ENCODE measurements around the gene HOXB9.

The HOXB9 gene

DNA sequence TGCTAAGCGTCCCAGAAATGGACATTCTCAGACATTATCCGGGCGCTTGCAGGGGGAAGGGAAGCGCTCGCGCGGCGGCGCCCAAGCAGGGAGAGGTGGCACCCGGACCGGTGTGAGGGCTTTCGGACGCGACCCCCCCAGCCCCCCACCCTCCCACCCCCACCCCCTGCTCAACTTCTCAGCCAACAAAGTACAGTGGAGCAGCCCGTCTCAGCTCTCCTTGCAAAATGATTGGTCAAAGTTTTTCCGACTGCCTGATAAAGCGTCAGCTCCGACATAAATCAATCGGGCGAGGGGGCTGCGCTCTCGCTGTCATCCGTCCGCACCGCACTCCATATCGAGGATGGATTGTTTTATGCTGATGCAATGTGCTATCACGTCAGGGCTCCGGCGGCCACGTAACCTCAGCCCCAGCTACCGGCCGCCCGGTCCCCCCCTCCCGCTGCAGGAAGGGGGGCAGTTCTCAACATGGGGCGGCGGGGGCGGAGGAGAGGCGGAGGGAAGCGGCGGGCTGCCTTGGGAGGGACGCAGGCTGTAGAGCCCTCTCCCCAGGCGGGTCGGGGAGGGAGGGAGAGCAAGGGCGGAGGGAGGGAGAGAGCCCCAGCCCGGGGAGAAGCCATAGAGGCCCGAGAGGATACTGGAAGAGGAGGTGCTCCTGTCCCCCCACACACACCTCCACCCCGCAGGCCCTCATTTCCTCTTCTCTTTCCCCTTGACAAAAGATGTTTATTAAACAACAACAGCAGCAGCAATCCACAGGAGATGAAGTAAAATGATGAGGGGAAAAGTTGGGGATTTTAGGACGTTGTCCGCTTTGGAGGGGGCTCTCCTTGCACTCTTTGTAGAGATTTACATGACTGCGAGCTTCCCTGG lies at the start of gene HOXB9:
Gene HOXB9 (minus strand): TSS at position 114 of the 873 bp plus-strand sequence. CDS start 89 bp downstream, at position 25.
- in situ Hi-C loops (cut with MboI; ENCODE audit: low sequenced_read_pairs): no loop called here

GRCh38 chr17:48672340-48672739 lies 46.2 kb upstream of the HOXB9 start:
- in situ Hi-C loops (cut with MboI; ENCODE audit: low sequenced_read_pairs): loop anchor here (10.0 kb wide), 1 partner anchor 202 kb away; no protein-coding TSS in a partner anchor

DNA sequence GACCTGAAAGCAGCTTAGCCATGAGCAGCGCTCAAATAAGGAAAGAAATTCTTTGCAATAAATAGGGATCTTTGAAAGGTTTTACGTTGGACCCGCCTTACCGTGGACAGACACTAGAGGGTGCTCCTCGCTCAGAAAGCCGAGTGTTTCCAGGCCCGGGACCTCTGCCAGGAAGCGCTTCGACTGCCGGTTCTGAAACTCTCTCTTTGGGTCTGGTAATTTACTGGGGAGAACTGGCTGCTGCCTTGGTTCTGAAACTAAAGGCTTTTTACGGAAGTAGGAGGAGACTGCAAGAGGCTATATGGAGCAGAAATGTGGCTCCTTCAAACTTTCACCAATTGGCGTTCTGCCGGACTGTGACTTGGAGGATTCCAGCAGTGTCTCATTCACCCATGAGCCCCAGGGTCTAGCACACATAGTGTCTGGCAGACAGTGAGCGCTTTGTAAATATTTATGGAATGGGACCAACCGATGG lies 45.6 kb upstream of the HOXB9 start:
- in situ Hi-C loops (cut with MboI; ENCODE audit: low sequenced_read_pairs): loop anchor here (10.0 kb wide), 1 partner anchor 203 kb away; no protein-coding TSS in a partner anchor

DNA sequence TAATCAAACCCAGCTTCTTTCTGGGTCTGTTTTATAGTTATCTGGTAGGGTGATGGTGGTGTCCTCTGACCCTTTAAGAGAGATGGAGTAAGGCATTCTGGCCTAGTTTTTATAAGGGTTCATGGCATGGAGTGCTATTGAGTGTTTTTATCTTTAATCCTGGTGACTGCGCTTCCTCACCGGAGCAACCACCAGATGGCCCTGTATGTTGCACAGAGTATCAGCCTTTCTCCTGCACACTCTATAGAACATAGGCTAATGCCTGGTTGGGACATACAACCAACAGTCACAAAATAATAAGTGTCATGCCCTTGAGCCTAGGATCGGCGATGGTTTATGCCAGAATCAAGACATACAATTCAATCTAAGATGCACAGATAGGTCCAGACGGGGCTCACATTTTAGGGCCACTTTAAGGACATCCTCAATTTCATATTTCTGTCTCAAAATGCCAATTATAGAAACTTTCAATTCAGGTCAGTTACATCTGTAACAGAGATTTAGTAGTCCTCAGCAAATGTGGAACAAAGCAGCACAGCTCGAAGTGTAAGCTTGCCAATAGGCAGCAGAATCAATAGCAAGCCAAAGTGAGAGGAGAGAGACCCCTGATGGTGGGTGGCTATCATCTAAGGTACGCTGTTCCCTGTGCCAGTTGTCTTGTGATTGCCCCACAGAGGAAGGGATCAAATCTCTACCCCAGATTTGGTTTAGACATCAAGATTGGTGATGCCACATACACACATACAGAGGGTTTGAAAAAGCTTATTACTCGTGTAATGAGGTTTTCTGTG lies 37.2 kb upstream of the HOXB9 start:
- in situ Hi-C loops (cut with MboI; ENCODE audit: low sequenced_read_pairs): no loop called here

DNA sequence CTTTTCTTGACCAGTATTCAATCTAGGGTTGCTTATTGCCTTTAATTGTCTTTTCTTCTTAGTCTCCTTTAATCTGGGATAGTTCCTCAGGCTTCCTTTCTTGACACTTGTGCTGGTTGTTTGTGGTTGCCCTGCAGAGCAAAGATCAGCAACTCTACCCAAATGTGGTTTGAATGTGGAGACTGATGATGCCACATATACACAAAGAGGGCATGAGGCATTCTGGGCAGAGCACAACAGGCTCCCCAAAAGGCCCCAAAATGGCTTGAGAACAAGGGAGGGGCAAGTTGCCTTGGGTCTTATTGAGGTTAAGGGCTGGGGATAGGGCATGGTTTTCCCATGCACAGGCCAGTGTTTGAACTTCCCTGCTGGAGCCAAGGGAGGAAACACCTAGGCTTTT lies 29.8 kb upstream of the HOXB9 start:
- in situ Hi-C loops (cut with MboI; ENCODE audit: low sequenced_read_pairs): no loop called here

DNA sequence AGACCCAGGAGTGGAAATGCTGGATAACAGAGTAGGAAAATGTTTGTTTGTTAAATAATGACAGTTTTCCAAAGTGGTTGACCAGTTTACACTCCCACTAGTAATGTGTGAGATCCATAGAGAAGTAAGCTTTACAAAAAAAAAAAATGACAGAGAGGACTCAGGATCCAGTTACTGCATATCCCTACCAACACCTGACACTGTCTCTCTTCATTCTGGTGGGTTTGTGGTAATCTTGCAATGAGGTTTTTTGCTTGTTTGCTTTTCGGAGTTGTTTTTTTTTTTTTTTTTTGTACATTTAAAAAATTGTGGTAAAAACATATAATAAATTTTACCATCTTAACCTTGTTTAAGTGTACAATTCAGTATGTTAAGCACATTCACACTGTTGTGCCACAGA lies 23.6 kb upstream of the HOXB9 start:
- in situ Hi-C loops (cut with MboI; ENCODE audit: low sequenced_read_pairs): no loop called here

- in situ Hi-C loops (cut with MboI; ENCODE audit: low sequenced_read_pairs): no loop called here
Observed at GRCh38 chr17:48647963-48648245, 21.7 kb upstream of the HOXB9 start.

DNA sequence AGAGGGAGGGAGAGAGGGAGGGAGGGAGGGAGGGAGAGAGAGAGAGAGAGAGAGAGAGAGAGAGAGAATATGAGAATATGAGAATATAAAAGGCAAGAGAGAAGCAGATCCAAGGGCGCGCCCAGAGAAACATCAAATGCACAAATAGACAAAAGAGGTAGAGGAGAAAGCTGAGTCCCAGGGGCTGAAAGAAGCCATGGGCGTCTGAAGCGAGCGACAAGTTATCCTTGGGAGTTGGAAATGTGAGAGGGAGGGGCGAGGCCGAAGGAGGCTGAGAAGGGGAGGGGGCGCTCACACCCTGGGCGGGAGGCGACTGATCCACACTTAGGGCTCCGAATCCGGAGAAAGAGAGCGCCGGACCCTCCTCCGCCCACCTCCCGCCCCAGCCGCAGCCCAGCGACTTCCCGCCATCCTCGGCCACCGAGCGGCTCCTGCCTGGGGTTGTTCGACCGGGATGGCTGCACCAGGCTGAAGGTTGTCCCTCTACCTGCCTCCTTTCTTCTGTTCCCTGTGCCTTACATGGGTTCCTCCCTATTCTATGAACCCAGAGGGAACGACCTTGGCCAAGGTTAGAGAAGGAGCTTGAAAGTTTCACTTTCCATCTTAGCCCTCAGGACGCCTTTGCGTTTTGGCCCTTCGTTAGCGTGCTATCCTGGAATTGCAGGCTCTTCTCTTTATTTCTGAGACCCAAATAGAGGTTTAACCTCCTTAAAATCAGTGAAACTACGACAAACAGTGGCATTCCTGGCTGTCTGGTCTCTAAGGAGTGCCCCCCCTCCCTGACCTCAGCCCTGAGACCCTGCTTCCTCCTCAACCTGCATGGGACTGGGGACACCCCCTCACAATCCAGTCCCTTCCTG lies 21.2 kb upstream of the HOXB9 start:
- in situ Hi-C loops (cut with MboI; ENCODE audit: low sequenced_read_pairs): no loop called here

GRCh38 chr17:48646183-48647102 lies 20.3 kb upstream of the HOXB9 start:
- in situ Hi-C loops (cut with MboI; ENCODE audit: low sequenced_read_pairs): no loop called here

GRCh38 chr17:48645639-48646182 lies 19.6 kb upstream of the HOXB9 start:
- in situ Hi-C loops (cut with MboI; ENCODE audit: low sequenced_read_pairs): no loop called here

DNA sequence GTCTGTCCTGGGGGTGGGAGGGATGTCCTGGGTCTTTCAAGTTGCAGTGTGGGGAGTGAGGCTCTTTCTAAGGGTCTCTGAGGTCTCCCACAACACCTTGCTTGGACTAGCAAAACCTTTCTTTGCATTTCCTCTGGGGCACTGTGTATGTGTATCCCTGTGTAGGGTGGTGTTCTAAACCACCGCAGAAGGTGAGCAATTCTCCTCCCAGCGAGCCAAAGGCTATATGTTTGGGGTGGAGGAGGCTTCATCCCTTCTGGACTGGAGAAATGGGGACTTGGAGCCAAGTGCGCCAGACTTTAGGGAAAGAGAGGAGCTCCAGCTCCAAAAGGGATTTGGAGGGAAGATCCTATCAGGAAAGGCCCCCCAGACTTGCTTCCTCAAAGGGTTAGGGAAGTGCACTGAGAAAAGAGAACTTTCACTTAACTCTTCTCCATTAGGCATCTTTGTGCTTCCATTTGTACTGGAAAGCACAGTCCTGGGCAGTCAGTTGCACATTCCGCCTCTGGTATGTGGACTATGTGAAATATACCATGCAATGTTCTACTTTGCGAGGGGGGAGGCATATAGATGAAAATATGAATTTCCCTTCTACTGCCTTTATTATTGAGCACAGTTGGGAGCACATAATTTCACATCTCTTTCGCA lies 18.9 kb upstream of the HOXB9 start:
- in situ Hi-C loops (cut with MboI; ENCODE audit: low sequenced_read_pairs): no loop called here

DNA sequence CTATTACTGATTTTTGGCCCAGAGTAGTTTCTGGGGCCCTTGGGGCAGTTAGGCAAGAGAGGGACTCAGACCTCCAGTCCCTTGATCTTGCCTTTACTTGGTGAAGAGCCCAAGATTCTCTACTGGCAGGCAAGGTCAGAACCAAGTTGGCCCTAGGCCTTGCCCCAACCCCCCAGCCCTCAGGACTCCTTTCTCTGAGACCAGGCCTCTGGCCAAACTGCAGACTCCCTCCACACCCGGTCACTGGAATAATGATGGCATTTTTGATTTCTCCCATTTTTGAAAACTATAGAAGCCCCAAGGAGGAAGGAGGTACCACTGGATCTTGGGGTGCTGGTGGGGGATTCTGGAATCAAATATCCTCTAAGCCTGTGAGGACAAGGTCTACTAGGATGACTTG lies 18.0 kb upstream of the HOXB9 start:
- in situ Hi-C loops (cut with MboI; ENCODE audit: low sequenced_read_pairs): no loop called here

- in situ Hi-C loops (cut with MboI; ENCODE audit: low sequenced_read_pairs): no loop called here
Observed at GRCh38 chr17:48643697-48644012, 17.5 kb upstream of the HOXB9 start.

DNA sequence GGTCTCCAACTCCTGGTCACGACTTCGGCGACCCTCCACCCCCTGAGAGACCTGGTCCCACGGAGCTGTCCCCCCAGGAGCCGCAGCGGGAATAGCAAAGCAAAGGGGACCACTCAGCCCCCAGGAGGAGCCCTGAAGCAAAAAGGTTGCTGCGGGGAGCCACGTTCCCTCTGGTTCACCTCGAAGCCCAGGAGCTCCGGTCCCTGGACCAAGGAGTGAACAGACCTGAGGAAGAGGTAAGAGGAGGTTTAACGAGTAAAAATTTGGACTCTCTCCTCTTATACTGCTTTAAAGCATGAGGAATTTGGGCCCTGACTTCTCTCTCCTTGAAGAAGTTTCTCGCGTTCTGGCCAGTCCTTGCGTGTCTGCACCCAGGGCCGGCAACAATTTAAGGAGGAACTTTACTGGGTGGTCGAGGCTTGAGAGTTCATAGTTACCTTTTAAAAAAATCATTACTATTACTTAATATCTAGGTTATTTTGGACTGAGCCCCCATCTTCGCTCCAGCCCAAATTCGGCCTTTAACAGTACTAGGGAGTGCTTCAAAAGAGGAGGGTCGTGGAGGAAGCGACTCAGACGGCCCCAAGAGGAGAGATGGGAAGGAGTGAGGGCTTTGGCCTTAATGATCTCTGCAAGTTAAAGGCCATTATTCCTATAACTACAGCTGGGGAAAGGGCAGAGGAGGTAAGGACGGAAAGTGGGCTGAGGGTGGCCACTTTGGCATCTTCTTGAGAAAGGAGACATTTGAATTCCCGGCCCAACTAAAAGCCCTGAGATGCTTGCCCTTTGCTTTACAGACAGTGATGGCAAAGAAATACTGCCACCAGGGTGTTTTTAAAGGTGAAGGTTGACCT lies 16.9 kb upstream of the HOXB9 start:
- in situ Hi-C loops (cut with MboI; ENCODE audit: low sequenced_read_pairs): no loop called here

DNA sequence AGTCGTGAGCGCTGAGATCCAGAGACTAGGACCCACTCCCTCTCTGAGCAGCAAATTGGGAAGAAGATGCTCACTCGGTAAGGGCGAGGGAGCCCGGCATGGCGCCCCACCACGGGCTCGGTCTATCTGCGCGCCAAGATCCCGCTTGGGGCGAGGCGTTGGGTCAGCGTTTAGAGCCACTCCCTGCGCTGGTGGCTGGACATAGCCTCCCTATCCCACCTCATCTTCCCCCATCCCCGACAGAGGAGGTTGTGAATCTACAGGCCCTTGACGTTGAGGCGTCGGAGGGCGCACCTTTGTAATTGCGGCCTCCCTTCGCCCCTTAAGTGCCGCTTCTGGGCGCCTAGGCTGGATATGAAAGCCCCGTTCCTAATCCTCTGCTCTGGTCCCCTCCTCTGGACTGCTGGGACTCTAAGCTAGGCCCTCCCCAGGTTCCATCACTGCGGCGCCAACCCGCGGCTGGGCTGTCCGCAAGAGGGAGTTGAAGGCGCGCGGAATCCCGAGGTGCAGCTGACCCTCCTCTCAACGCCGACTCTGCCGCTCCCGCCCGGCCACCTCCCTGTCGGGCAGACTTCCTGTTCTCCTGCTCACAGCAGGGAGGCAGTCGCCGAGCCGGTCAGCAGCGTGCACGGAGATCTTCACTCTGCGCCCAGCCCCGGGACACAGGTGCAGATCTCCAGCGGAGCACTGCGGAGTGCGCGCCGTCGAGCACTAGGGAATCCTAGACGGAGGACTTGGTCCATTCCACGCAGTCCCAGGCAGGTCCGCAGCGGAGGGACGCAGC lies 16.1 kb upstream of the HOXB9 start:
- in situ Hi-C loops (cut with MboI; ENCODE audit: low sequenced_read_pairs): no loop called here

DNA sequence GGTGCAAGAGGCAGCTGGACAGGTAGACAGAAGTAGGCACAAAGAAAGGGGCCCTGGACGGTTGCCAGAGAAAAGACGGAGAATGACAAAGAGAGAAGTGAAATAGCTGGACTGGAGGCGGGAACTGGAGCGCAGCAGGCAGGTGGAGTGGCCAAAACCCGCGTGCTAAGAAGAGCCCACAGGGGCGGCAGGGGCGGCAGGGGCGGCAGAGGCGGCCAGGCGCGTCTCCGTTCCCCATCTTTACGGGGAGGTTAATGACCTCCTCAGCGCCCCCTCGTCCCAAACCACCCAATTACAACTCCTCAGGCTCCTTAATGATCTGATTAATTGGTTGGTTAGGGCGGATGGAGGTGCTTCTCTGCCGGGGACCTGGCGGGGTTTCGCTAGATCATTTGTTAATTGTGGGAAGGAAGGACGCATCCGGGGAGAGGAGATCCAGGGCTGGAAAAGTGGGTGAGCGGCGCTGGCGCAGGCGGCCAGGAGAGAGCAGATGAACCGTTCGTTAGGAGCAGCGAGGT lies 15.4 kb upstream of the HOXB9 start:
- in situ Hi-C loops (cut with MboI; ENCODE audit: low sequenced_read_pairs): no loop called here

DNA sequence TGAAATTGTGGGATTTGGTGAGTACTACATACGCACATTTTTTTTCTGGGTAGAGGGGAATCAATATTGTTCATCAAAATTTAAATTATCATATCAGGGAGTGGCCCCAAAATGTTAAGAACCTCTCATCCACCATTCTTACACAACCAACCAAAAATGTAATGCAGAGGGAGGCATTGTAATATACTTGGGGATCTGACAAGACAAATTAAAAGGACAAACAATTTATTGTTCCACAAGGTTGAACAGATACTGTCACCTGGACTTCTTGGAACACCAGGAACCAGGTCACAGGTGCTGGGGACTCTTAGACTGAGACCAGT lies 14.7 kb upstream of the HOXB9 start:
- in situ Hi-C loops (cut with MboI; ENCODE audit: low sequenced_read_pairs): no loop called here
